HepG2 (cell line): Measurements from ENCODE around the gene AFG1L. TPM values are rescaled to one million over a fixed set of nuclear protein-coding genes. Genes with fewer than 3 reads are reported as not detected.

Experiments used
- CCAR2 ChIP-seq: fragments of 200-400 bp; formaldehyde crosslinking; optimal IDR thresholded peaks from 2 replicates; pipeline ENCODE3; 2018; ENCODE audit warnings: low read depth, mild to moderate bottlenecking, low read length, moderate library complexity
- CREB1 ChIP-seq, 2 experiments: fragments of 450-650 bp in 1 of 2; IDR thresholded peaks; 2 replicates each; pipeline ENCODE4 v1.6.1; 2016 to 2017; ENCODE audit warnings: control low read depth in 1 of 2, mild to moderate bottlenecking in 1 of 2, missing compliant biosample characterization in 1 of 2, missing genetic modification characterization in 1 of 2
- FOSL2 ChIP-seq: sonication (generic); formaldehyde crosslinking; IDR thresholded peaks from 2 replicates; pipeline ENCODE4 v1.4.0; 2020; ENCODE audit warnings: missing genetic modification reagents
- FOXA3 ChIP-seq: IDR thresholded peaks from 2 replicates; pipeline ENCODE4 v1.6.1; 2016; ENCODE audit warnings: missing genetic modification reagents, missing compliant biosample characterization
- HMG20B ChIP-seq: conservative IDR thresholded peaks from 2 replicates; pipeline ENCODE4 v1.6.1; 2016; ENCODE audit warnings: missing genetic modification reagents, missing compliant biosample characterization
- IKZF4 ChIP-seq: sonication (generic); formaldehyde crosslinking; IDR thresholded peaks from 2 replicates; pipeline ENCODE4 v1.5.1; 2020; ENCODE audit warnings: borderline replicate concordance, mild to moderate bottlenecking, low read depth, missing genetic modification reagents; ENCODE audit errors: not compliant biosample characterization
- IRF2 ChIP-seq: IDR thresholded peaks from 2 replicates; pipeline ENCODE4 v1.6.1; 2018; ENCODE audit warnings: missing genetic modification reagents, missing compliant biosample characterization
- ISX ChIP-seq: sonication (generic); formaldehyde crosslinking; conservative IDR thresholded peaks from 2 replicates; pipeline ENCODE4 v1.5.0; 2020; ENCODE audit warnings: missing genetic modification reagents
- KDM4B ChIP-seq: sonication (generic); formaldehyde crosslinking; IDR thresholded peaks from 2 replicates; pipeline ENCODE4 v1.4.0; 2020; ENCODE audit warnings: missing genetic modification reagents
- MIER2 ChIP-seq: IDR thresholded peaks from 2 replicates; pipeline ENCODE4 v1.6.1; 2016; ENCODE audit warnings: missing biosample characterization, missing genetic modification reagents
- RAD21 ChIP-seq: fragments of 450-650 bp; formaldehyde crosslinking; IDR thresholded peaks from 2 replicates; pipeline ENCODE4 v1.5.0; 2020; ENCODE audit warnings: mild to moderate bottlenecking
- REST ChIP-seq, 2 experiments: IDR thresholded peaks; 2 replicates each; pipeline ENCODE4 v1.6.1; 2011 to 2012; ENCODE audit warnings: low read length in 2 of 2, borderline replicate concordance in 1 of 2, low read depth in 1 of 2, mild to moderate bottlenecking in 1 of 2, moderate library complexity in 1 of 2
- ZNF10 ChIP-seq: sonication (generic); formaldehyde crosslinking; IDR thresholded peaks from 2 replicates; pipeline ENCODE4 v1.4.0; 2020; ENCODE audit warnings: mild to moderate bottlenecking, low read depth, missing genetic modification reagents, borderline replicate concordance
- ZNF367 ChIP-seq: sonication (generic); formaldehyde crosslinking; IDR thresholded peaks from 2 replicates; pipeline ENCODE4 v1.4.0; 2020; ENCODE audit warnings: missing genetic modification reagents, borderline replicate concordance
- ZNF441 ChIP-seq: sonication (generic); formaldehyde crosslinking; IDR thresholded peaks from 2 replicates; pipeline ENCODE4 v1.7.0; 2021; ENCODE audit warnings: missing genetic modification reagents, borderline replicate concordance
- ZNF460 ChIP-seq: sonication (generic); formaldehyde crosslinking; IDR thresholded peaks from 2 replicates; pipeline ENCODE4 v1.5.1; 2020; ENCODE audit warnings: missing genetic modification reagents, mild to moderate bottlenecking, borderline replicate concordance
- ZNF556 ChIP-seq: sonication (generic); formaldehyde crosslinking; IDR thresholded peaks from 2 replicates; pipeline ENCODE4 v1.4.0; 2020; ENCODE audit warnings: mild to moderate bottlenecking, missing genetic modification reagents, borderline replicate concordance
- ZNF567 ChIP-seq: sonication (generic); formaldehyde crosslinking; IDR thresholded peaks from 2 replicates; pipeline ENCODE4 v1.8.1; 2023; ENCODE audit warnings: mild to moderate bottlenecking, missing genetic modification reagents, borderline replicate concordance
- ZNF598 ChIP-seq: sonication (generic); formaldehyde crosslinking; IDR thresholded peaks from 2 replicates; pipeline ENCODE4 v1.5.1; 2020; ENCODE audit warnings: mild to moderate bottlenecking, missing genetic modification reagents, borderline replicate concordance
- ZNF674 ChIP-seq: sonication (generic); formaldehyde crosslinking; IDR thresholded peaks from 2 replicates; pipeline ENCODE4 v1.5.0; 2020; ENCODE audit warnings: low read depth, mild to moderate bottlenecking, missing genetic modification reagents
- ZNF740 ChIP-seq: sonication (generic); formaldehyde crosslinking; IDR thresholded peaks from 2 replicates; pipeline ENCODE4 v1.4.0; 2020; ENCODE audit warnings: missing genetic modification reagents
- ZNF792 ChIP-seq: IDR thresholded peaks from 2 replicates; pipeline ENCODE4 v1.6.1; 2016
- ZNF839 ChIP-seq: sonication (generic); formaldehyde crosslinking; IDR thresholded peaks from 2 replicates; pipeline ENCODE4 v1.4.0; 2020; ENCODE audit warnings: missing genetic modification reagents, mild to moderate bottlenecking, borderline replicate concordance
- ZXDC ChIP-seq: sonication (generic); formaldehyde crosslinking; IDR thresholded peaks from 2 replicates; pipeline ENCODE4 v1.5.0; 2020; ENCODE audit warnings: mild to moderate bottlenecking, missing genetic modification reagents
- polyA plus RNA-seq, 8 experiments: library from polyadenylated mRNA; depleted of rRNA in 3 of 8; stranded (reverse) in 7 of 8; unstranded in 1 of 8; fragments of >200 nt; fragmentation: Illumina TruSeq in 4 of 8; extraction: Trizol in 4 of 8; gene quantifications; 2 replicates each; pipeline versions ENCODE4 v1.2.1 to v1.2.3, GENCODE V29; 2011 to 2016; ENCODE audit warnings: low read depth in 4 of 8, missing spikeins in 1 of 8, mixed read lengths in 1 of 8; ENCODE audit not compliant: insufficient read depth in 1 of 8
- total RNA-seq, 5 experiments: library from RNA; depleted of rRNA; stranded (reverse); fragments of >200 nt; fragmentation: Illumina TruSeq; extraction: Trizol; gene quantifications; 2 replicates each; pipeline ENCODE4 v1.2.3, GENCODE V29; 2016; ENCODE audit warnings: low read depth in 1 of 5

The AFG1L gene
- total and polyA plus RNA-seq, 2 of the 13 experiments (the other 11 are each of a cell fraction or from before 2014, with no cell fraction given), result 3.1 to 14.0 TPM

GRCh38 chr6:108541843-108542759 is 247.2 kb downstream of the AFG1L start (continued):
- no peak for TF ChIP-seq ZXDC (CRISPR knock-in tag)
- TF ChIP-seq CREB1 (IDR thresholded peaks at IDR 0.05), result no peak
- TF ChIP-seq CREB1 (CRISPR knock-in tag; IDR thresholded peaks at IDR 0.05), result no peak
- TF ChIP-seq ZNF460 (CRISPR knock-in tag), result no peak
- no peak for TF ChIP-seq IKZF4 (CRISPR knock-in tag)
- TF ChIP-seq ZNF839, result no peak
- no peak for TF ChIP-seq ZNF556 (CRISPR knock-in tag)
- no peak for TF ChIP-seq ISX (CRISPR knock-in tag)
- TF ChIP-seq ZNF567 (CRISPR knock-in tag), result no peak
- no peak for TF ChIP-seq FOXA3 (CRISPR knock-in tag)
- TF ChIP-seq MIER2 (CRISPR knock-in tag), result no peak
- TF ChIP-seq HMG20B (CRISPR knock-in tag), result no peak
- no peak for TF ChIP-seq ZNF598 (CRISPR knock-in tag)
- no peak for TF ChIP-seq ZNF367
- TF ChIP-seq KDM4B (CRISPR knock-in tag), result no peak
- TF ChIP-seq REST (IDR thresholded peaks at IDR 0.05; ENCODE audit: borderline replicate concordance in 1 of 2, low read depth in 1 of 2, low read length in 2 of 2), result no peak
- TF ChIP-seq CCAR2, result no peak
- no peak for TF ChIP-seq ZNF740
- TF ChIP-seq ZNF441, result no peak
- TF ChIP-seq ZNF792, result no peak
- peak; percentile 57; the same call in 1 of the 2 replicates for TF ChIP-seq IRF2 (CRISPR knock-in tag)
- TF ChIP-seq ZNF674, result no peak
- no peak for TF ChIP-seq FOSL2 (CRISPR knock-in tag)
- no peak for TF ChIP-seq ZNF10
- TF ChIP-seq RAD21 (CRISPR knock-in tag), result peak; percentile 86
